ENCODE data around the gene COL25A1. TPM values are rescaled to one million over a fixed set of nuclear protein-coding genes. Genes with fewer than 3 reads are reported as not detected.

COL25A1 gene
- total RNA-seq = not detected in 2 replicates

DNA sequence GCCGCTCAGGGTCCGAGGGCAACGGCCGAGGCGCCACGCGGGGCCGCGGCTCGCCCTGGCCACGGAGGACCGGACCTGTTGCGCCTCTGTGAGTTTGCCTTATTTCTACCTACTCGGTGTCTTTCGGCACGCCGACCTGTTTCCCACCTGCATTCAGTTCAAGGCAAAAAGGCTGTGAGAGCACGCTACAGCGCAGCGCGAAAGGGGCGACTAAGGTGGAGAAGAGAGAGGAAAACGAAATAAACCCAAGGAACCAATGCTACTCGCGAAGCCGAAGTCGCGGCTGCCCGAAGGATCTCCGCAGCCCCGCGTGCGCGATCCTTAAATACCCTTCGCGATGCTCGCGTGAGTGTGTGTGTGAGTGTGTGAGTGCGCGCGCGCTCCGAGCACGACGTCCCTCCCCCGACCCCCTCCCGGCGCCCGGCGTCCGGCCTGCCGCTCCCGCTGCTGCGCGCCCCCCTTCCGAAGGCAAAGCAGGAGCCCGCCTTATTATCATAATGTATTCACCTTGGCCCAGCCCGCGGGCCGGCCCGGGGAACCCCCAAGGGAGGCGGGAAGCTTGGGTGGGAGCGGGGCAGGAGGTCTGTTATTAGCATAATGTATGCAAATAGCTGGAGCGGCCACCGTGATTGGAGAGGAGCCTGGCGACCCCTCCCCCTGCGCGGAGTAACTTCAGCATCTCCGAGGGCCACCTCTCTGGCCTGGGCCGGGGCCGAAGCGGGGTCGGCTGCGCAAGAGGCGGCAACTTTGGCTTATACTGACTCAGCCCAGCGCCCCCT is at the start of gene COL25A1:
TSS of gene COL25A1 (minus strand) at position 298 of the 779 bp plus-strand sequence.

DNA sequence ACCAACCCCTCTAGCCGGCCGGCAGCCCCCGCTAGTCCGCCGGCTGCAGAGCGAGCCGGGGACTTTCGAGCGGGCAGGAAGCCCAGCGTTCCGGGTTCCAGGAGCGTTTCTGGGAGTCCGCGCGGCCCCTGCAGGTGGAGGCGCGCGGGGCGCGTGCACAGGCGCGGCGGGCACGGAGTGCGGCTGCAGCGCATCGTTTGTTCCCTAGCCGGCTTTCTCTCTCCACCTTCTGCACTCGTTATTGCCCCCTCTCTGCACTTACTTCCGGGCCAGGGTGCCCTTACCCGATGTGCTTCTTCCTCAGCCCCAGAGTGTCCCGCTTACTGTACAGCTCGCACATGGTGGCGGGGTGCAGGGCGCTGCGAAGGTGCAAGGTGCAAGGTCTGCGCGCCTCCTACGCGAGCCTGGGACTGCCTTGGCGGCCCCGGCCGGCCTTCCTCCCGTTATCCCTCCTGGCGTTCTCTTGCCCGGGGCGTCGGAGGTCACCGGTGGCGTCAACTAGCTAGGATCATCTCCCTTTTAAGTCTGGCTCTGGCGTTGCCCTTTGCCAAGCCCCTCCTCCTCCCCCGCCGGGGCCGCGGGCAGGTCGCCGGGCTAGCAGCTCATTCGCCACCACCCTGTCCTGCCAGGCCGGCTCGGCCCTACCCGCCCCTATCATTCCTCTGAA is 539.8 kb downstream of the COL25A1 start, which contains the start of gene ETNPPL:
TSS of gene ETNPPL (minus strand) at position 495 of the 667 bp plus-strand sequence. CDS start at position 340, 155 bp downstream.

Other genes with a start within 250 kb of the COL25A1 start
- 15.0 and 24.7 TPM in 2 replicates for gene SEC24B, start 131.2 kb upstream of the COL25A1 start, total RNA-seq